ENCODE results near the gene LMAN1L.

DNA sequence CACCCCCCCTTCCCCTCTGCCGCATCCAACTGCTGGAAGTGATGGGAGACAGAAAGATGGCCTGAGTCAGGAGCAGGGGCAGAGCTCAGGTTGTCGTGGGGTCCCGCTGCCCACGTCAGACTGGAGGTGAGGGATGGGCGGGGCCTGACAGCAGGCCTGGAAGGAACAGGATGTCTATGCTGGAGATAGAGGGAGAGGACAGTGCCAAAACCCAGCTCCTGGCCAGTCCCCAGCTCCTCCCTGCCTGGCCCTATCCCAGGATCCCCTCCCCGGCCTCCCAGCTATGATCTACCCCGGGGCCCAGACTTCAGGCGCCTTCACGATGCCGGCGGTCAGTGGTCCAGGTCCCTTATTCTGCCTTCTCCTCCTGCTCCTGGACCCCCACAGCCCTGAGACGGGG lies at the start of gene LMAN1L:
- TF ChIP-seq CTCF (IDR thresholded peaks at IDR 0.05 in 4 of 5, conservative IDR thresholded peaks at IDR 0.05 in 1 of 5) = no peak
- no peak for TF ChIP-seq POLR2A (IDR thresholded peaks at IDR 0.05)
